ENCODE data around the gene DLX4.

Gene DLX4

GRCh38 chr17:49987290-49987585, 18.2 kb downstream of the DLX4 start:
- peak; percentile 48 for DNase-seq (ENCODE audit: low read depth, low spot score)

- peak; percentile 69 for DNase-seq (ENCODE audit: low read depth, low spot score)
These were observed 18.9 kb downstream of the DLX4 start for GRCh38 chr17:49987681-49988441.

GRCh38 chr17:49989518-49989880, 20.5 kb downstream of the DLX4 start:
- DNase-seq (ENCODE audit: low read depth, low spot score) = peak; percentile 4

GRCh38 chr17:49990331-49990730, 21.3 kb downstream of the DLX4 start:
- DNase-seq (ENCODE audit: low read depth, low spot score) = no peak

GRCh38 chr17:49990921-49991320, 21.9 kb downstream of the DLX4 start:
- no peak for DNase-seq (ENCODE audit: low read depth, low spot score)

GRCh38 chr17:49991409-49991808, 22.4 kb downstream of the DLX4 start:
- DNase-seq (ENCODE audit: low read depth, low spot score) = no peak

- DNase-seq (ENCODE audit: low read depth, low spot score) = no peak
These were observed 23.4 kb downstream of the DLX4 start for GRCh38 chr17:49992191-49992932.

- no peak for DNase-seq (ENCODE audit: low read depth, low spot score)
These were observed 24.0 kb downstream of the DLX4 start for GRCh38 chr17:49992933-49993422.

- DNase-seq (ENCODE audit: low read depth, low spot score) = peak; percentile 64
These were observed 24.6 kb downstream of the DLX4 start for GRCh38 chr17:49993423-49994060.

- DNase-seq (ENCODE audit: low read depth, low spot score) = no peak
These were observed 25.4 kb downstream of the DLX4 start for GRCh38 chr17:49994085-49995054.

- DNase-seq (ENCODE audit: low read depth, low spot score) = peak; percentile 96
These were observed 26.2 kb downstream of the DLX4 start, which contains the start of gene DLX3 for GRCh38 chr17:49995055-49995738. DLX3 (minus strand) TSS chr17:49995224; CDS start chr17:49994998, 226 bp downstream.

GRCh38 chr17:49996121-49996494, 27.1 kb downstream of the DLX4 start:
- DNase-seq (ENCODE audit: low read depth, low spot score) = no peak

- DNase-seq (ENCODE audit: low read depth, low spot score) = peak; percentile 87
These were observed 27.7 kb downstream of the DLX4 start for GRCh38 chr17:49996495-49997300.

- DNase-seq (ENCODE audit: low read depth, low spot score) = no peak
These were observed 28.3 kb downstream of the DLX4 start for GRCh38 chr17:49997301-49997650.

GRCh38 chr17:49997773-49998703, 29.0 kb downstream of the DLX4 start:
- DNase-seq (ENCODE audit: low read depth, low spot score) = peak; percentile 85

- DNase-seq (ENCODE audit: low read depth, low spot score) = no peak
These were observed 30.0 kb downstream of the DLX4 start for GRCh38 chr17:49998836-49999511.

- no peak for DNase-seq (ENCODE audit: low read depth, low spot score)
These were observed 34.9 kb downstream of the DLX4 start for GRCh38 chr17:50003911-50004310.

- no peak for DNase-seq (ENCODE audit: low read depth, low spot score)
These were observed 40.3 kb downstream of the DLX4 start for GRCh38 chr17:50009282-50009681.
